AG09309 (cell line): ENCODE data around the gene PLAGL1.
A peak's percentile ranks its signal among the peaks of the same experiment; 100 is the strongest.

ENCODE experiments used
- DNase-seq: peaks from one replicate; pipeline ENCODE4 v3.0.0-alpha.2; 2010; ENCODE audit warnings: low read depth
- H3K4me3 ChIP-seq: 2 replicates; pipeline ENCODE4 v1.5.1; 2011; ENCODE audit warnings: mild to moderate bottlenecking, low read depth, low read length, moderate library complexity; ENCODE audit not compliant: control insufficient read depth
- CTCF ChIP-seq: IDR thresholded peaks from 2 replicates; pipeline ENCODE4 v1.5.1; 2011; ENCODE audit warnings: mild to moderate bottlenecking, low read depth, low read length, inconsistent platforms; ENCODE audit not compliant: insufficient read depth, control insufficient read depth; ENCODE audit errors: missing control alignments

Gene PLAGL1

GRCh38 chr6:144036835-144037195, 28.8 kb upstream of the PLAGL1 start:
- no peak overlapping the region for H3K4me3 ChIP-seq
- TF ChIP-seq CTCF: no peak
- DNase-seq: no peak

- peak; percentile 21 for TF ChIP-seq CTCF
These were observed 28.2 kb upstream of the PLAGL1 start for GRCh38 chr6:144036064-144036834.

GRCh38 chr6:144035416-144035815, 27.4 kb upstream of the PLAGL1 start:
- H3K4me3 ChIP-seq: no peak overlapping the region
- TF ChIP-seq CTCF: no peak
- DNase-seq: no peak

More at GRCh38 chr6:144036064-144036834, 28.2 kb upstream of the PLAGL1 start:
- peak; percentile 24 for DNase-seq
- peak overlapping the region; percentile 35 for H3K4me3 ChIP-seq

- peak; percentile 55 for DNase-seq
- no peak for TF ChIP-seq CTCF
- no peak overlapping the region for H3K4me3 ChIP-seq
These were observed 26.0 kb upstream of the PLAGL1 start for GRCh38 chr6:144033816-144034735.

- no peak for TF ChIP-seq CTCF
- no peak overlapping the region for H3K4me3 ChIP-seq
- DNase-seq: no peak
These were observed 21.4 kb upstream of the PLAGL1 start for GRCh38 chr6:144029452-144029851.

- no peak for TF ChIP-seq CTCF
- H3K4me3 ChIP-seq: no peak overlapping the region
- no peak for DNase-seq
These were observed 20.0 kb upstream of the PLAGL1 start for GRCh38 chr6:144027932-144028587.
